NCI-H1105 treated with DMSO at 0.1 percent for 48 hours (cell line): ENCODE results near the gene SLC11A1.

ENCODE experiments used
- DNase-seq: peaks from one replicate; lab custom pipeline; 2025; lab: John Stamatoyannopoulos, UW

The SLC11A1 gene

DNA sequence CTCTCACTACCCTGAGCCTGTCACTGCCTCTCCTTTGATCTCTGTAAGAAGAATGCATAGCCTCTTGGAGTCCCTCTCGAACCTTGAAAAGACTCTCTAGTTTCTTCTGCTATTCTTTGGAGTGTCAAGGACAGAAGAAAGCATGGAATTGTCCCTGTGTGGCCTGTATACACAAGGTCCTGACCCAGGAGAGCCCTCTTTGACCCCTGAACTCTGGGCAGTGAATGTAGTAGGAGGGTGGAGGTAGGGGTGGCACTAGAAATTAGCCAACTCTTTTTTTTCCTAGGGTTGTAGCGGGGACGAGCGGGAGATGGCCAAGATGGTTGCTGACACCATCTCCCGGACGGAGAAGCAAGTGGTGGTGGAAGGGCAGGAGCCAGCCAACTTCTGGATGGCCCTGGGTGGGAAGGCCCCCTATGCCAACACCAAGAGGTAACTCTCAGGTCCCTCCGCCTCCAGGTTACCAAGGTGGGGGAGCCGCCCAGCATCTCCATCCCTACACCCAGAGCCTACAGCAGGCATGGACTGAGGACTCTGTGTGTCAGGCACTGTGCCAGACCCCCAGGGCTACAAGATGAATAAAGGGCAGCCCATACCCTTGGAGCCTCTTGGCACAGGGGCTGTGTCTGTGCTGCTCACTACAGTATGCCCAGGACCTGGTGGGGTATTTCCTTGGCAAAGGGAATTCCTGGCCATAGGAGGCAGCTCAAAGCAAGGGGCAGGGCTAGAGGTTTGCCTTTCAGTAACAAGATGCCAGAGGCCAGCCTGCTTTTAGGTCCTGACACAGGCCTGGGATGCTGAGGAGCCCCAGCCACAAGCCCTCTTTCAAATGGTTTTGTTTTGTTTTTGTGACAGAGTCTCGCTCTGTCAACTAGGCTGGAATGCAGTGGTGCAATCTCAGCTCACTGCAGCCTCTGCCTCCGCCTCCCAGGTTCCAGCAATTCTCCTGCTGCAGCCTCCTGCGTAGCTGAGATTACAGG is 53.2 kb downstream of the SLC11A1 start:
- DNase-seq = no peak

DNA sequence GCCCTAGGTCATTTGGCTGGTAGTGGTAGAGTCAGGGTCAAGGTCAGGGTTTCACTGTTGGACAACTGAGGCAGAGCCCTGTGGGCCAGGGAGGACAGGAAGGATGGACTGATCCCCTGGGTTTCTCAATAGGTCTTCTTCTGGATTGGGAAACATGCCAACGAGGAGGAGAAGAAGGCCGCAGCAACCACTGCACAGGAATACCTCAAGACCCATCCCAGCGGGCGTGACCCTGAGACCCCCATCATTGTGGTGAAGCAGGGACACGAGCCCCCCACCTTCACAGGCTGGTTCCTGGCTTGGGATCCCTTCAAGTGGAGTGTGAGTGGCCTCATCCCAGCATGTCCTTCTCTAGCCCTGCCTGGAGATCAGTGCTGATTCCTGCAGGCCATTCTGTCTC is 54.9 kb downstream of the SLC11A1 start:
- DNase-seq = no peak

GRCh38 chr2:218437969-218438368 is 55.9 kb downstream of the SLC11A1 start:
- DNase-seq = no peak

DNA sequence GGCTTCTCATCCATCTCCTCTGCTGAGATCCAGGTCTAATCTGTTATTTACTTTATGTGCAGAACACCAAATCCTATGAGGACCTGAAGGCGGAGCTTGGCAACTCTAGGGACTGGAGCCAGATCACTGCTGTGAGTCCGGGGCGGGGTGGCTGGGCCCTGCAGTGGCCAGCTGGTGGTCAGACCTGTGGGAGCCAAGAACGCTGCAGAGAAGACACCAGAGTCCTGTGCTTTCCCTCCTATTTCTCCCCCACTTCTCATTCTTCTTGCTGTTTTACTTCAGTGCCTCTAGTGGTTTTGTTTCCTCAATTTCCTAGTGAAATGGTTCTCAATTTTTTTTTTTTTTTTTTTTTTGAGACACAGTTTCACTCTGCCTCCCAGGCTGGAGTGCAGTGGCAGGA is 56.5 kb downstream of the SLC11A1 start:
- DNase-seq = no peak

- no peak for DNase-seq
Measured at GRCh38 chr2:218444692-218445357, 62.8 kb downstream of the SLC11A1 start.

DNA sequence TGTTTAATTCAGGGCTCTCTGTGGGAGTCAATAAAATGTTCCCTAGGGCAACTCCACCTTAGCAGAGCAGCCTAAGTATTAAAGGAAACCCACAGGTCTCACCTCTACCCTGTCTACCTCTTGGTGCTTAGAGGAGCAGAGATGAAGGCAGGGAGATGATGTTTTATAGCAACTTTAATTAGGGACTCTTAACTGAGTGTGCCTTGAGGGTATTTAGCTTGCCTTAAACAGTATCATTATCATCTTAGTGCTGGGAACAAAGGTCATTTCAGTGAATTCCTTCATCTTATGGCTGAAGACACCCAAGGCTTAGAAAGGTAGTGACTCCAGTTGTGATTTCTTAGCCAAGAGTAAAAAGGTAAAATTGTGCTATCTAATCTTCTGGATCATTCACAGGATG is 63.5 kb downstream of the SLC11A1 start:
- no peak for DNase-seq
